Endothelial cell of umbilical vein (primary cell): ENCODE data around the gene KDM4C.

Experiments used
- POLR2A ChIP-seq: IDR thresholded peaks from 2 replicates; pipeline ENCODE4 v1.6.1; 2012; ENCODE audit warnings: low read depth, mild to moderate bottlenecking, control low read depth, low read length
- TF ChIP-seq, protein P1 (sequence below), 2 donors: IDR thresholded peaks; 1 replicate in 1 of 2; 2 replicates in 1 of 2; pipeline ENCODE4 v1.5.1; 2011; ENCODE audit warnings: low read length in 2 of 2, mild to moderate bottlenecking in 2 of 2, moderate library complexity in 2 of 2, control low read depth in 1 of 2, inconsistent platforms in 1 of 2, low read depth in 1 of 2; ENCODE audit not compliant: insufficient read depth in 1 of 2; ENCODE audit errors: extremely low read depth in 1 of 2

DNA sequence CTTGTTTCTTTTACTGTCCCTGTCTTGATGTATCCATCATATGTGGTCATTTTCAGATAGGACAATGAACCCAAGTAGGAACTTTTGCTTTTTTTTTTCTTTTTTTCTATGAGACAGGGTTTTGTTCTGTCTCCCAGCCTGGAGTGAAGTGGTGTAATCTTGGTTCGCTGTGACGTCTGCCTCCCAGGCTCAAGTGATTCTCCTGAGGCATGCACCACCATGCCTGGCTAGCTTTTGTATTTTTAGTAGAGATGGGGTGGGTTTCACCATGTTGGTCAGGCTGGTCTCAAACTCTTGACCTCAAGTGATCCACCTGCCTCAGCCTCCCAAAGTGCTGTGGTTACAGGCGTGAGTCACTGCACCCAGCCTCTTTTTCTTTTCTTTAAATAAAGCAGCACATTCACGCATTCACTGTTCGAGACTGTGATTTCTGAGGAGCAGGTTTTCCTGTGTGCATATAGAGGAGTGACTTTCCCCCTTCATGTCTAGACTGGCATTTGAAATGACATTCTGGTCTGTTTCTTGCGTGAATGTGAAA, 448.5 kb downstream of the KDM4C start:
- TF ChIP-seq, protein P1, sequence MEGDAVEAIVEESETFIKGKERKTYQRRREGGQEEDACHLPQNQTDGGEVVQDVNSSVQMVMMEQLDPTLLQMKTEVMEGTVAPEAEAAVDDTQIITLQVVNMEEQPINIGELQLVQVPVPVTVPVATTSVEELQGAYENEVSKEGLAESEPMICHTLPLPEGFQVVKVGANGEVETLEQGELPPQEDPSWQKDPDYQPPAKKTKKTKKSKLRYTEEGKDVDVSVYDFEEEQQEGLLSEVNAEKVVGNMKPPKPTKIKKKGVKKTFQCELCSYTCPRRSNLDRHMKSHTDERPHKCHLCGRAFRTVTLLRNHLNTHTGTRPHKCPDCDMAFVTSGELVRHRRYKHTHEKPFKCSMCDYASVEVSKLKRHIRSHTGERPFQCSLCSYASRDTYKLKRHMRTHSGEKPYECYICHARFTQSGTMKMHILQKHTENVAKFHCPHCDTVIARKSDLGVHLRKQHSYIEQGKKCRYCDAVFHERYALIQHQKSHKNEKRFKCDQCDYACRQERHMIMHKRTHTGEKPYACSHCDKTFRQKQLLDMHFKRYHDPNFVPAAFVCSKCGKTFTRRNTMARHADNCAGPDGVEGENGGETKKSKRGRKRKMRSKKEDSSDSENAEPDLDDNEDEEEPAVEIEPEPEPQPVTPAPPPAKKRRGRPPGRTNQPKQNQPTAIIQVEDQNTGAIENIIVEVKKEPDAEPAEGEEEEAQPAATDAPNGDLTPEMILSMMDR (IDR thresholded peaks at IDR 0.05; ENCODE audit: extremely low read depth in 1 of 2, insufficient read depth in 1 of 2, low read depth in 1 of 2, low read length in 2 of 2) = no peak
- no peak for TF ChIP-seq POLR2A
